Lower lobe of right lung (tissue), 2 donors: ENCODE measurements around the gene DLX6. TPM values are rescaled to one million over a fixed set of nuclear protein-coding genes. Genes with fewer than 3 reads are reported as not detected.

Source experiments
- ATAC-seq, 2 donors: fragments of 200-7000 bp; cut with Tn5 transposase; one replicate each; pipeline ENCODE4 v1.9.1; 2020 to 2022; ENCODE audit warnings: mild to moderate bottlenecking in 2 of 2, moderate library complexity in 2 of 2
- DNase-seq: peaks from one replicate; pipeline ENCODE4 v3.0.0-alpha.2; 2020
- H3K27ac ChIP-seq: fragments of 200-600 bp; one replicate; pipeline ENCODE4 v1.8.0; 2022
- H3K27me3 ChIP-seq: fragments of 200-600 bp; one replicate; pipeline ENCODE4 v1.8.0; 2022; ENCODE audit warnings: low read depth
- H3K36me3 ChIP-seq: fragments of 200-600 bp; one replicate; pipeline ENCODE4 v1.8.0; 2022; ENCODE audit warnings: mild to moderate bottlenecking
- H3K4me1 ChIP-seq: fragments of 200-600 bp; one replicate; pipeline ENCODE4 v1.8.0; 2022
- H3K4me3 ChIP-seq: fragments of 200-600 bp; one replicate; pipeline ENCODE4 v1.8.0; 2022; ENCODE audit warnings: mild to moderate bottlenecking
- H3K9me3 ChIP-seq: fragments of 200-600 bp; one replicate; pipeline ENCODE4 v1.8.0; 2022
- intact Hi-C: fragments of 100-400 bp; cut with DNase I; formaldehyde crosslinking; loops from one replicate; pipeline ENCODE4 v1.11.0; 2022
- total RNA-seq: library from RNA; stranded (reverse); fragmentation: NEBNext Ultra II Directional; extraction: Animal tissue kit (Norgen Biotek cat#: 25700); gene quantifications from one replicate; pipeline ENCODE4 v1.2.1, GENCODE V29; 2021
- TF ChIP-seq, protein P1 (sequence below): fragments of 200-600 bp; IDR thresholded peaks from one replicate; pipeline ENCODE4 v1.8.0; 2022; ENCODE audit warnings: antibody characterized with exemption, mild to moderate bottlenecking
- donor health status: DM: no; HTN: yes; CAD: no; lungs with severe emphysema.

Gene DLX6
- total RNA-seq, 1 donor from 2014 or later, result not detected

DNA sequence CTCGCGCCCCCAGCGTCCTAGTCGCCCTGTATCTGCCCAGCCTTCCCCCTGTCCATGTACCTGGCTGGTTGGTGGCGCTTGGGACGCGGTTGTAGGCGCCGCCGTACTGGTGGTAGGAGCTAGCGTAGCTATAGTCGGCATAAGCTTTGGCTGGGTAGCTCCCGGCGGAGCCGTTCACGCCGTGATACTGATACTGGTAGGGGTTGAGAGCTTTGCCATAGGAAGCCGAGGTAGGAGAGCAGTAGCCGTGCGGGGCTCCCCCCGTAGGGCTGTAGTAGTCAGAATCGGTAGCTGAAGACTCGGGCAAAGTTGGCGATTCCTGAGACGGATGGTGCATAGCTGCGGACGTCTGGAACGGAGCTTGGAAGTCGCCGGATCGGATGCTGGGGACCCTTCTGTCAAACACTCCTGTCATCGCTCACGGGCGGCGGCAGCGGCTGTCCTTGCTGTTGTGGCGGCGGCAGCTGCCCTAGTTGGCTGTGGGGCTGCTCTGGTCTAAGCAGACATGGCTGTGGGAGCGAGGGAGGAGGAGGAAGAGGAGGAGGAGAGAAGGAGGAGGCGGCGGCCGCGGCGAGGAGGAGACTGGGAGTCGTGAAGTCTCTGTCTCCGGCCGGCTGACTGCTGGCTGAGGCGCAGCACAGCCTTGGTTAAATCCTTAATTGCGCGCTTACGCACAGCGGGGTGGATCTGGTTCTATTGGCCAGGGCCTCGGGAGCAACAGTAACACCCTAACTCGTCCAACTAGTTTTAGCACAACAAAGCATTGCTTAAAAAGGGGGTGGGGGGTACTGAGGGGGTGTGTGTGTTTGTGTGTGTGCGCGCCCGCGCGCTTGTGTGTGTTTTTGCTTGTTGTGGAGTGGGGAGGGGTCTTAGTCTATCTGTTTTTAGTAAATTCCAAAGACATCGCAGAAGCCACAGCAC lies 19.1 kb downstream of the DLX6 start, which contains the start of gene DLX5:
DLX5 (minus strand) TSS at position 623 of the 921 bp plus-strand sequence; CDS start at position 415, 208 bp downstream.
- TF ChIP-seq, protein P1, sequence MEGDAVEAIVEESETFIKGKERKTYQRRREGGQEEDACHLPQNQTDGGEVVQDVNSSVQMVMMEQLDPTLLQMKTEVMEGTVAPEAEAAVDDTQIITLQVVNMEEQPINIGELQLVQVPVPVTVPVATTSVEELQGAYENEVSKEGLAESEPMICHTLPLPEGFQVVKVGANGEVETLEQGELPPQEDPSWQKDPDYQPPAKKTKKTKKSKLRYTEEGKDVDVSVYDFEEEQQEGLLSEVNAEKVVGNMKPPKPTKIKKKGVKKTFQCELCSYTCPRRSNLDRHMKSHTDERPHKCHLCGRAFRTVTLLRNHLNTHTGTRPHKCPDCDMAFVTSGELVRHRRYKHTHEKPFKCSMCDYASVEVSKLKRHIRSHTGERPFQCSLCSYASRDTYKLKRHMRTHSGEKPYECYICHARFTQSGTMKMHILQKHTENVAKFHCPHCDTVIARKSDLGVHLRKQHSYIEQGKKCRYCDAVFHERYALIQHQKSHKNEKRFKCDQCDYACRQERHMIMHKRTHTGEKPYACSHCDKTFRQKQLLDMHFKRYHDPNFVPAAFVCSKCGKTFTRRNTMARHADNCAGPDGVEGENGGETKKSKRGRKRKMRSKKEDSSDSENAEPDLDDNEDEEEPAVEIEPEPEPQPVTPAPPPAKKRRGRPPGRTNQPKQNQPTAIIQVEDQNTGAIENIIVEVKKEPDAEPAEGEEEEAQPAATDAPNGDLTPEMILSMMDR, result no peak
- no peak for DNase-seq
- no peaks in the 10 kb centered on the region for H3K9me3 ChIP-seq
- intact Hi-C loops, result no loop called here
- peak within 1 kb of the TSS; percentile 38 for H3K4me3 ChIP-seq
- peaks cover 86% of the 10 kb centered on the region for H3K27me3 ChIP-seq
- ATAC-seq, result peak; percentile 16
- peaks cover 27% of the 10 kb centered on the region for H3K4me1 ChIP-seq
- no peaks in the 10 kb centered on the region for H3K36me3 ChIP-seq
- no peak within 1 kb of the TSS for H3K27ac ChIP-seq

DNA sequence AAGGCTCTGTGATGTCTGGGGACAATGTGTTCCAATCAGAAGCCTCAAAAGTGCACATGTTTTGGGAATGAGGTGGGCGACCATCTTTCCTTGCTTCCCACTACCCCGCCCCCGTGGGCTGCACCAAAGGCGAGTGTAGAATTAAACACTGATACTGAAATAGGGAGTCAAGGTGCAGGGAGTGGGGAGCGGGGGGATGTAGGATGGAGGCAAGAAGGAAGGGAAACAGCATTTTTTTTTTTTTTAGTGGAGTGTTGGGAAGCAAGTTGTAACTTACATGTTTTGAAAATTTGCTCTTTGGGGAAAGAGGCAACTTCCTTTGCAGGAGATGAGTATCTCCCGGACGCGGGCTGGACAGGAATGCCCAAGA lies 19.8 kb downstream of the DLX6 start:
- H3K27me3 ChIP-seq, result peaks cover 83% of the 10 kb centered on the region
- no peak for ATAC-seq
- intact Hi-C loops, result no loop called here
- no peak overlapping the region for H3K4me3 ChIP-seq
- peaks cover 27% of the 10 kb centered on the region for H3K4me1 ChIP-seq
- DNase-seq, result no peak
- H3K9me3 ChIP-seq, result no peaks in the 10 kb centered on the region
- TF ChIP-seq, protein P1, result no peak
- H3K27ac ChIP-seq, result no peak overlapping the region
- no peaks in the 10 kb centered on the region for H3K36me3 ChIP-seq

DNA sequence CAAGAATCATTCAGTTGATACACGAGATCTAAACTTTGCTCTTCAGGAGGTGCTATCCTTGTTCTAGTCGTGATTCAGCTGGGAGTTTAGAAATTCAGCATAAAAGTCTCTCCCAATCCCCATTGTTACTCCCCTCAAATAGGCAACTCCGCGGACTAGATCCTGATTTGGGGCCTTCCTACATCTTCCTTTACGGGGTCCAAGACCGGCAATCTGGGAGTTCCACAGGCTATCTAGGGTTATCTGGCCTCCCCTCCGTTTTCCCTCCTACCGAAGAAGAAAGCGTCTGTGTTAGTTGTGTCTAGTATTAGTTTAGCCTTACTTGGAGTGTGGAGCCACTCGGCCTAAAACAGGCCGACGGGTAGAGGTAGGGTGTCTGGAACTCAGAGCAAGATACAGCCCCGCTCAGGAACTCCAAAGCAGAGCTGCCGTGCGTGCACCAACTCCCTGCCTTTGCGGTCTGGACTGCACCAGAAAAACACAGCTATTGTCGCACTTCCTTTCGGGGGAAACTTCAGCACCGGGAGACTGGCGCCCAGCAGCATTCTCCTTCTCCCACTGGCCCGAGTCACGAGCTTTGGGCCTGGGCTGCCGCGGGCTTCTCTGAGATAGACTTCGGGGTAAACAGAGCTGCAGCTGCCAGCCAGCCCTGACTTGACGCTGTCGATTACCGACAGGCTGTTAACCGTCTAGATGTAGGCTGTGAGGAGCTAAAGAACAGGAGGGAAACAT lies 20.8 kb downstream of the DLX6 start:
- Histone ChIP-seq H3K4me3 (peak overlapping the region; percentile 48), H3K36me3 (no peaks in the 10 kb centered on the region), H3K4me1 (peaks cover 24% of the 10 kb centered on the region), H3K27me3 (peaks cover 78% of the 10 kb centered on the region), H3K9me3 (no peaks in the 10 kb centered on the region), H3K27ac (no peak overlapping the region)
- ATAC-seq (peak in 1 of 2 donors; percentile 21), DNase-seq (no peak)
- intact Hi-C loops, result no loop called here
- TF ChIP-seq, protein P1, result no peak

DNA sequence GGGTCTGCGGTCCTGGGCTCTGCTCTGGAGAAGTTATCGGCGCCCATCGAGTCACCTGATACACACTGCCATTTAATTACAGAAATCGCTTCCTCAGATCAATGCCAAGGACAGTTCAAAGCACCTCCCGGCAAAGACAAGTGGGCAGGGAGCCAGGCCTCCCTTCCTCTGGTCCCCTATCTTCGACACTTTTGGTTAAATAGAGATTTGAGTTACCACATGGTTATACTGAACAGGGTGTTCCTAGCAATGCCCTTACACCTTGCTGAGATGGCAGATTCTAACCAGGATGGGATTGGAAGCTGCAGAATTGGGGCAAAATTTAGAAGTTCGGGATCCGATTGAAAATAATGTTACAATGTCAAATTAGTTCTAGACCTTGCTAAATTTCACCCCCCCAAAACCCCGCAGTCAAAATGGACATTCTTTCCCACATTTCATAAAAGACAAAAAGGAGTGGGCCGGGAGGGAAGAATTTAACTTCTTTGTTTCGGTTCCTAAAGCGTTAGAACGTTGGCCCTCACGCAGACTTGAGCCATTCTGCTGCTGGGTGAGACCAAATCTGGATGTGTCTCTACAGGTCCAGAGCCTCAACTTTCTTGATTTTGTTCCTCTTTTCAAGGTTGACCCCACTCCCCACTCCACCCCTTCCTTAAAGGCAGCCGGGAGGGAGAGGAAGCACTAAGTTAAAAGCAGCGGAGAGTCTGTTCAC lies 21.5 kb downstream of the DLX6 start:
- TF ChIP-seq, protein P1, result no peak
- Histone ChIP-seq H3K4me3 (peak overlapping the region; percentile 48), H3K9me3 (no peaks in the 10 kb centered on the region), H3K36me3 (no peaks in the 10 kb centered on the region), H3K4me1 (peaks cover 23% of the 10 kb centered on the region), H3K27ac (no peak overlapping the region), H3K27me3 (peaks cover 77% of the 10 kb centered on the region)
- ATAC-seq (peak; percentile 34 to 57), DNase-seq (no peak)
- intact Hi-C loops, result no loop called here
